CD4-positive, alpha-beta T cell treated with Interleukin-2 at 100 ng/mL for 4 hours (primary cell): Measurements from ENCODE around the gene STOML1.

Source experiments
- DNase-seq: peaks from one replicate; pipeline ENCODE4 v3.0.0-alpha.2; 2020; ENCODE audit warnings: low spot score

STOML1 gene

GRCh38 chr15:74019734-74020133 is 27.6 kb upstream of the STOML1 start:
- no peak for DNase-seq

DNA sequence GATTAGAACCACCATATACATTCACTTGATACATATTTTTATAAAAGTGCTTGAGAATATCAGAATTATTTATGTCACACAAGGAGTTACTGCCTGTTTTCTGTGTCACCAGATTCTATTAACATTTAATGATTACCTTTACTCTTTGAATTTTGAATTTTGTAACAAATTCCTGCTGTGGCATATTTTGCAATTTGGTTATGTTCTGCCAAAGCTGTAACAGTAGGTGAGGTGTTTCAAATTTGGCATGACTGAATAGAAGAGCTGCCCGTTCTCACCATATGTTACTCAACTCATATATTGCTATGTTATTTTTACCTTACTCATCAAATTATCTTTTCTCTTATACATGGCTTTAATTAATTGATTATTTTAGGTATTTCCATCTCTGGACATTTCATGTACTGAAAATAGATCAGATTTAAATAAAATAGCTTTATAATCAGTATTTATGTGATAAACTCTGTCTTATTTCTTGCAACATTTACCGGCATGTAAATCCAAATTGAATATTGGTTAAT is 21.3 kb upstream of the STOML1 start:
- no peak for DNase-seq

DNA sequence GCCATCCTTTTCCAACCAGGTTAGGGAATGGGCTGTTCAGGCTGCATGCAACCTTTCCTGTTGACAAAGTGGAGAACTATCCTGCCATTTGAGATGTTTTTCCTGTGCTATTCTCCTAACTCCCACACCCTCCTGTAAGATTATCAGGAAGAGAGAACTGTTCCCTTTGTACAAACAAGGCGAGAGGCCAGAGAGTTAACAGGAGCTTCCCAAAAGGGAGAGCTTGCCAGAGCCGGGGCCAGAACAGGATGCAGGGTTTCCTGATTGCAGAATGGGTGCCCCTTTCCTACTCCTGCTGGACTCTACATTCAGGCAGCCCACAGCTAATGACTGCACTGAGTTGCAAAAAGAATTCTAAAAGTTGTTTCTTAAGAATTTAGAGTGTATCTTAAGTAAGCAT is 19.5 kb upstream of the STOML1 start:
- DNase-seq, result no peak

GRCh38 chr15:74010929-74011540 is 18.9 kb upstream of the STOML1 start:
- DNase-seq, result no peak

DNA sequence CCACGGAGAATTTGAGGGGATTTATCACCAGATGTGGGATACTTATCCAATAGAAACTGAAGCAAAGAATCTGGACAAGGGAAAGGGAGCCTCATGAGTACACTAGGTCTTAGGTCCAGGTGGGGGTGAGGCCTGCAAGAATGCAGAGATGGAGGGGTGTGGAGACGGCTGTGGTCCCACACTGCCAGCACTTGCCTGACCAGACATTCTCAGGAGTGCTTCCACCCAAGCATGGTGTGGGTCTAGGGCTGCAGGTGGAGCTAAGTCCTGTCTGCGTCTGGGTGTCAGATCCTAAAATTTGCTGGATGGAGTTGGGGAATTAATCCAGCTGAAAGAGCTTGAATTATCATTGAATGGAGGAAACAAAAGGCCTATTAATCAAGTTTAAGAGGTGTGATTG is 16.8 kb upstream of the STOML1 start:
- no peak for DNase-seq

- DNase-seq, result no peak
These were observed 15.8 kb upstream of the STOML1 start for GRCh38 chr15:74007820-74008371.

DNA sequence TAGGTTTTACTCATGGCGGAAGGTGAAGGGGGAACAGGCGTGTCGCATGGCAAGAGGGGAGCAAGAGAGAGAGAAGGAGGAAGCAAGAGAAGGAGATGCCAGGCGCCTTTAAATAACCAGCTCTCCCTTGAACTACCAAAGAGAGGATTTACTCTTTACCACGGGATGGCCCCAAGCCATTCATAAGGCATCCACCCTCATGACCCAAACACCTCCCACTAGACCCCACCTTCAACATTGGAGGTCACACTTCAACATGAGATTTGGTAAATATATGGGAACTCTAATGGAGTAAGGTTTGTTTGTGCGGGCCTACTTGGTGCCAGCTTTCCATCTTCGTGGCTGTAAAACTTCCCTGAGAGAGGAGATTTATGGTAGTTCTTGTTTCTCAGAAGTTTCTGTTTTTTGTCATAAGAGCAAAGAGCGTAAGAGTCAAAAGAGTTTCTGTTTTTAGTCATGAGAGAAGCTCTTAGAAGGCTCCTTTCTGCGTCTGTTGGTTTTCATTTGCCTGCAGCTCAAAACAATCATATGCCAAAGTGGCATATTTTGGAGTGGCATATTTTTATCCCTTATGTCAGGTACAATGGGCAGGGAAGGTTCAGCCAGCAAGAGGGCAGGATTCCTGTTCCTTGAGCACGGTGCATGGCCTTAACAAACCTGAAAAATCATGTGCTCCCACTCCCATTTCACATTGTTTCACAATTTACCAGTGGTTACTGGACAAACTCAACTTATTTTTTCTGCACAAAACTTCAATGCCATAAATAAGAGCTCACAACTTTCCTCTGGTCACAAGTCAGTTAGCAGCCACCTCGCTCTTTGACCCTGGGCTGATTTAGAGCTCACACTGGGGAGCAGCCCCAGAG is 14.9 kb upstream of the STOML1 start:
- DNase-seq, result no peak

GRCh38 chr15:73997986-73998385 is 5.9 kb upstream of the STOML1 start:
- no peak for DNase-seq

- peak; percentile 42 for DNase-seq
These were observed 4.8 kb upstream of the STOML1 start for GRCh38 chr15:73996939-73997338.

DNA sequence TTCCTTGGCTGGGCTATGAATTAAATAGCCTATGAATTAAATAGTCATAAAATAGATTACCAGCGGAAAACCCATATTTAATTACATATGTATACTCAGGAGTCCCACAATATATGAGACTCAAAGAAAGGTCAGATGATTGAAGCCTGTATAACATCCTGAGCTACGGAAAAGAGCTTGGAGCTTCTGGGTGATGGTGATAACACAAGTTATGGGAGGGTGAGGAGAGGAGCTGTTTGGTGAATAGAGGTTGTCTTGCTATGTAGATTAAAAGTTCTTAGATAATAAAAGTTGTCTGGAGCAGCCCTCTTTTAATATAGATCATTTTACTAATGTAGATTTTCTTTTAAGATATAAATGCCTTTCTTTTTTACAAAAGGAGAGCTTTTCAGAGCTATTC is 4.2 kb upstream of the STOML1 start:
- DNase-seq, result no peak

DNA sequence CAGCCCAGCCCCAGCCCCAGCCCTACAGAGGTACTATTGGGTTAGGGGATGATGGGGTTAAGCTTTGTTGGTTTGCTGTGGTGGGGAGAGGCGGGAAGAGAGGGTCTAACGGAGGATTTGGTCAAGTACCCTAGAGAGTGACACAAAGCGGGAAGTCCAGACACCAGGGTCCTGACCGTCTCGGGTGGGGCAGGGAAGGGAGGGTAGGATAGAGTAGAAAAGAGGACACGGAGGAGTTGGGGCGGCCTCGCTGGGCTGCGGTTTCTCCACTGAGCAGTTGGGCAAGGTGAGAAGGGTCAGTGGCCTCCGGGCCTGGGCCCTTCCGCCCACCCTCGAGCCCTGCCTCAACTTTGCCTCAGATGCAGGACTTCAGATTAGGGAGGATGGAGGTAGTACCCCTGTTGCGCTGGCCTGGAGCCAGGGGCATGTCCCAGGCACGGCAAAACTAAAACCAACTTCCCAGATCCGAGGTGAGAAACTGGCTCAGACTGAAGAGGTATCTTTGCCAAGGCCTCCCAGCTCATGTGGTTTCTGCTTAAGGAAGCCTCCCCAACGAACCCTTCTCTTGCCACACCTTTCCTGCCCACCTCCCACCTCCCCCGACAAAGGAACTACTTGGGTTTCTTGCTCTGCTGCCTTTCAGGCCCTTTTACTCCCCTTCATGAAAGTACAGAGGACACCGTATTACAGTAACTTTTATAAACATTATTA is 3.0 kb upstream of the STOML1 start:
- no peak for DNase-seq

DNA sequence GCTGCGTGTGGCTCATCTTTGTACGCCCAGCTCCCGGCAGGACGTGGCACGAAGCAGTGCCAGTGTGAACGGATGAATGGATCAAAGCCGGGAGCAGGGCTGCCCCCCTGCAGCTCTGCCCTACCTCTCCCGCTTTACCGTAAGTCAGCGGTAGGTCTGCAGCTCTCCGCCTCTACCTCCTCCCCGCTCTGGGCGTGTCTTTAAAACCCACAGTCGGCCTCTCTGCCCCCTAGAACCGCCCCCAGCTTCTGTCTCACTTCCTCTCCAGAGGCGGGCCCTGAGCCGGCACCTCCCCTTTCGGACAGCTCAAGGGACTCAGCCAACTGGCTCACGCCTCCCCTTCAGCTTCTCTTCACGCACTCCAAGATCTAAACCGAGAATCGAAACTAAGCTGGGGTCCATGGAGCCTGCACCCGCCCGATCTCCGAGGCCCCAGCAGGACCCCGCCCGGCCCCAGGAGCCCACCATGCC is 2.4 kb upstream of the STOML1 start, which contains the start of gene PML:
Gene PML, plus strand, starts transcription at position 304 of the 471 bp plus-strand sequence. Its CDS starts 97 bp downstream, at position 401.
- DNase-seq, result peak; percentile 94

DNA sequence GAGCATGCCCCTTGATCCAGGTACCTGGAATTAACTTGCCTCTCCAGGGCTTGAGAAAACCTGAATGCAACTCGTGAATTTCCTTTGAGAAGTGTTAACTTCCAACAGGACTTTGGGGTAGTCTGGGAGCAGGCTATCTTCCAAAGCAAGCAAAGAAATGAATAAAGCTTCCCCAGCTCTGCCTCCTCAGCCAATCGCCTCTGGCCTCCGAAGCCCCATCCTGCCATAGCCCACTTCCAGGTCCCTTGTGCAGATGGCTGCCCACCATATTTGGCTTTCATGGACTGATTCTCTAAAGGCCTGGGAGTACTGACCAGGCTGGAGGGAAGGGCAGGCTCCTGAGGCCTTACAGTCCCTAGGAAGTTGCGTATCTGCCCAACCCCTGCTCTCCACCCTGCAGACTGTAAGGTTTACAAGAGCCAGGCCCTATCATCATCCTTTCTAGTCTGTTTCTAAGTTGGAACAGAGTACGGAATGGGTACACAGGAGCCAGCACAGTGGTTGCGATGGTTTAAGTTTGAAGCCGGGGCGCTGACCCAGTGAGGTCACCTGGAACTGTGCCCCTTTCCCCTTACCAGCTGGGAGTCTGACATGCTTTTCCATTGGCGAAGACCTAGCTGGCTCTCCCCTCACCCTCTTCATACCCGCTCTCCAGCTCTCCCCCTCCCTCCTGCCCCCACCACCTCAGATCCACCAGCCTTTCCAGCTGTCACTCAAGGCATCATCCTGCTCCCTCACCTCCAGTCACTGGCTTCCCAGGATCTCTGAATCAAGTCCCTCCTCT is 1.3 kb upstream of the STOML1 start:
- DNase-seq, result no peak

DNA sequence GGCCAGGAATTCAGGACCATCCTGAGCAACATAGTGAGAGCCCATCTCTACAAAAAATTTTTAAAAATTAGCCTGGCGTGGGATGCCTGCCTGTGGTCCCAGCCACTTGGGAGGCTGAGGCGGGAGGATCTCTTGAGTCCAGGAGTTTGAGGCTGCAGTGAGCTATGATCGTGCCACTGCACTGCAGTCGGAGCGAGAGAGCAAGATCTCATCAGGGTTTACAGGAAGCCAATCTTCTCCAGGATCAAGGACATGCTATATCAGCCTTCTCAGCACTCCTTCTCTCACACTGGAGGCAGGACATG is 451 bp upstream of the STOML1 start:
- DNase-seq, result no peak

DNA sequence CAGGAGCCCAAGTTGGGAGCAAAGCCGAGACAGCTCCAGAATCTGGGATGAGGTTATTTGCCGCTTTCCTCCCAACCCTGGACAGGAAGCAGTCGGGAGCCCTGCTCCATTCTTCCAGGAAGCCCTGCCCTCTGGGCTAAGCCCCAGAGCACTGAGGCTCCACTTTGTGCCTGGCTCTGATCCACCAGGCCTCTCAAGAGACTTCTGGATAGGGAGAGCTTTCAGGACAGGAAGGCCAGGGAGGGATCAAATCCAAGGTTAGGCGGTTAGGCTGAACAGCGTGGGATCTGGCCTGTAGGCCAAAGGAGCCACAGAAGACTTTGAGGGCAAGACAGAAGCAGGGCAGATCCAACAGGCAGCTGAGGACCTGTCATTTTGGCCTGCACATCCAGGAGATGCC is 835 bp downstream of the STOML1 start:
- DNase-seq, result no peak

DNA sequence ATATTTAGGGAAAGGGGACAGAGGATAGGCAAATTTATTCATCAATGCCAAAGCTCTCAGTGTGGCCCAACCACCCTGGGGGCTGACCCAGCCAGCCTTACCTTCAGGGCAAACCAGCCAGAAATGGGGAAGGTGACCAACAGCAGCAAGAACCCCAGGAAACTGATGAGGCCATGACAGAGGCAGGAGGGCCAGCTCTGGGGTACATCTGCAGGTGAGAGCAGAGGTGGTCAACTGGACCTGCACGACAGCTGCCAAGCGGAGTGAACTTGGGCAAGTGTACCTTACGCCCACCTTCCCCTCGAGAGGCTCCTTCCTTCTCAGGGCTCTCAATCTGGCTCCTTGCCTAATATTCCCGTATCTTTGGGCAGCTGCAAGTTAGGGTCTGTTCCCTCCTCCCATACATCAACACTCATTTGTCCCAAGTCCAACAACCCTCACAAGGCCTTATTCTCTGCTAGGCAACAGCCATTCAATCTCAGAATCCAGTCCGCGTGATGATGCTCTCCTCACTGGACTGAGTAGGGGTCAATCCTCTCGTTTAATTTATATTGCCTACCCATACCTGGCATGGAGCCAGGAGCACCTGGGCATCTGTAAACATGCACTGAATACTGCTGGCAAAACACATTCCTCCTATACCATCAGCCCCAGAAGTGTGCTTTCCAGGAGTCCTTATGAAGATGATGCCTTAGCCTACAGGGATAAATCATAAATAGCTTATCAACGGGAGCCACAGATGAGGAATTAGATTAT is 1.7 kb downstream of the STOML1 start:
- no peak for DNase-seq

GRCh38 chr15:73989001-73989798 is 2.9 kb downstream of the STOML1 start:
- no peak for DNase-seq

DNA sequence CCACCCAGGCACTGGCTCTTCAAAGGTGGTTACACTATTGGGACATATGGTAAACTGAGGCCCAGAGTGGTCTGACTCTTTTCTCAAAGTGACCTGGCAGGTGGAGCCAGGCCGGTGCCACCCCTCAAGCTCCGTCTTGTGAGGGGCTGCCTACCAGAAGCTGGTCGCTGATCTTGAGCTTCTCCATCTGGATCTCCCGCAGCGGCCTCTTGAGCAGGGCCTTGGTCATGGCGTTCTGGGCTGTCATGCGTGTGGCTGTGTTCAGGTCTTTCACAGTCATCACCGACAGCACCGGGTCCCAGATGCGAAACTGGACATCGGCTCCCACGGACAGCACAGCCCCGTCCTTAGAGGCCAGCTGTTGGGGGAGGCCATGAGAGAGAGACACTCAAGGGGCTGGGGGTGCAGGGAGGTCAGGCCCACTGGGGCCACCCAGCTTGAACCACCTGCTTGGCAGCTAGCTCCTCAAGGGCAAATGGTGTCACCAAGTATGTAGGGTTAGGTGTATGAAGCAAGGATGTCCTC is 3.6 kb downstream of the STOML1 start:
- DNase-seq, result no peak

DNA sequence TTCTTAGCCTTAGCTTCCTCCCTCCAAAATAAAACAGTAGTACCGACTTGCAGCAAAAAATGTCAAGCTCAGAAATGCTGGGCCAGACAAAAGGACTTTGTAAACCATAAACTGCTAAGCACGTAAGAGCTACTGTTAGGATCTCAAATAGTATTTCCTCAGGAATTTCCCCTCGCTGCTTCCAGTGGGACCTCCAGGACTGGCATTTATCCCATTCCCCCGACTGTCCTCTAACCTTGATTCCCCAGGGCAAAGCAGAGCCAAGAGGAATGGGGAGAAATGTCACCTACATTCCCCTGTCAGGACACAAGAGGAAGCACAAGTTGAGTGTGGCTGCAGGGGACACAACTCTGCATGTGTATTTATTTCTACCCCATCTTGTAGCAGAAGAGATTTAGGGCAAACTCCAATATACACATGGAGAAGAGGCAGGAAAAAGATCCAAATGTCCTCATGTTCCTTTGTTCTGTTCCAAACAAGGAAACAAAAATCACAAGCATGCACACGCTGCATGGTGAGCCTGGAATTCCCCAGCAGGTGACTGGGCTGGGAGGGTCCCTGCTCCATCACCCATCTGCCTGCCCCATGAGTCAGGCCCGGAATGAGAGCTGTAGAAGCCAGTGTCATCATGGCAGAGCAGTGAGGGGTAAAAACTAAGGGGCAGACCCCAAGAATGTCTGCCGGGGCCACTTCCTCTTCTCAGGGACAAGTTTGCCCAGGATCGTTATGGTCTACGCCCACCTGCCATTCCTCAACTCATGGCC is 4.2 kb downstream of the STOML1 start:
- DNase-seq, result no peak
